GM18861 (cell line): ENCODE results near the gene CFAP251.

Experiments
- ATAC-seq: cut with Tn5 transposase; IDR thresholded peaks from one replicate; pipeline ENCODE4 v1.9.1; 2021; ENCODE audit not compliant: unreplicated experiment

Gene CFAP251

GRCh38 chr12:121946313-121947025, 28.1 kb downstream of the CFAP251 start:
- ATAC-seq = no peak

- no peak for ATAC-seq
Measured at GRCh38 chr12:121947981-121948380, 29.6 kb downstream of the CFAP251 start.

GRCh38 chr12:121949648-121950397, 31.4 kb downstream of the CFAP251 start:
- ATAC-seq = no peak

- ATAC-seq = no peak
Measured at GRCh38 chr12:121953117-121953692, 34.8 kb downstream of the CFAP251 start.

GRCh38 chr12:121953695-121954094, 35.3 kb downstream of the CFAP251 start:
- ATAC-seq = no peak

GRCh38 chr12:121955258-121956237, 37.2 kb downstream of the CFAP251 start:
- no peak for ATAC-seq

- no peak for ATAC-seq
Measured at GRCh38 chr12:121957861-121958515, 39.6 kb downstream of the CFAP251 start.

GRCh38 chr12:121958541-121959240, 40.3 kb downstream of the CFAP251 start:
- ATAC-seq = no peak

GRCh38 chr12:121960541-121960940, 42.1 kb downstream of the CFAP251 start:
- no peak for ATAC-seq

- ATAC-seq = no peak
Measured at GRCh38 chr12:121961195-121961879, 42.9 kb downstream of the CFAP251 start.

GRCh38 chr12:121963341-121964018, 45.1 kb downstream of the CFAP251 start:
- no peak for ATAC-seq

- ATAC-seq = no peak
Measured at GRCh38 chr12:121964813-121965643, 46.6 kb downstream of the CFAP251 start.

- no peak for ATAC-seq
Measured at GRCh38 chr12:121966959-121967358, 48.6 kb downstream of the CFAP251 start.

GRCh38 chr12:121968876-121969275, 50.5 kb downstream of the CFAP251 start:
- no peak for ATAC-seq

GRCh38 chr12:121969726-121970125, 51.3 kb downstream of the CFAP251 start:
- no peak for ATAC-seq

- ATAC-seq = no peak
Measured at GRCh38 chr12:121970581-121971300, 52.3 kb downstream of the CFAP251 start.
